HG02623 (cell line): Measurements from ENCODE around the gene ZNF823.
"Not testable (repeated sequence)": the region's sequence is repeated elsewhere in the genome, so short reads cannot be mapped to it uniquely, and the experiment has no call there.

ENCODE experiments used
- ATAC-seq: cut with Tn5 transposase; IDR thresholded peaks from one replicate; pipeline ENCODE4 v1.9.1; 2021; ENCODE audit warnings: moderate library complexity; ENCODE audit not compliant: unreplicated experiment

ZNF823 gene

GRCh38 chr19:11738746-11739620 is at the start of gene ZNF823:
Gene ZNF823 (minus strand): TSS chr19:11738946. CDS start chr19:11738819, 127 bp downstream.
- ATAC-seq = peak; percentile 87

- ATAC-seq = no peak
These were observed 48.8 kb upstream of the ZNF823 start for GRCh38 chr19:11787536-11787935.

GRCh38 chr19:11784356-11784755 is 45.6 kb upstream of the ZNF823 start:
- no peak for ATAC-seq

DNA sequence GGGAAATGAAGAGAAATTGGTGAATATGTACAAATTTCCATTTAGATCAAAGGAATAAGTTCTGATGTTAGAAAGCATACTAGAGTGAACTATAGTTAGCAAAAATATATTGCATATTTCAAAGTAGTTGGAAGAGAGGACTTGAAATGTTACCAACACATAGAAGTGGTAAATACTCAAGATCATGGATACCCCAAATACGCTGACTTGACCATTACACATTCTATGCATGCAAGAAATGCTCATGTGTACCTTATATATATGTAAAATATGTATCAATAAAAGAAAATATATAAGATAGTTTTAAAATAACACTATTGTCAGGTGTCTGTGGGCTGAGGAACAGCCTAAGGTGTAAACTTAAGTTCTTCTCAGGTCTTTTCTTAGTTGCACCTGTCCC is 45.0 kb upstream of the ZNF823 start:
- ATAC-seq = no peak

DNA sequence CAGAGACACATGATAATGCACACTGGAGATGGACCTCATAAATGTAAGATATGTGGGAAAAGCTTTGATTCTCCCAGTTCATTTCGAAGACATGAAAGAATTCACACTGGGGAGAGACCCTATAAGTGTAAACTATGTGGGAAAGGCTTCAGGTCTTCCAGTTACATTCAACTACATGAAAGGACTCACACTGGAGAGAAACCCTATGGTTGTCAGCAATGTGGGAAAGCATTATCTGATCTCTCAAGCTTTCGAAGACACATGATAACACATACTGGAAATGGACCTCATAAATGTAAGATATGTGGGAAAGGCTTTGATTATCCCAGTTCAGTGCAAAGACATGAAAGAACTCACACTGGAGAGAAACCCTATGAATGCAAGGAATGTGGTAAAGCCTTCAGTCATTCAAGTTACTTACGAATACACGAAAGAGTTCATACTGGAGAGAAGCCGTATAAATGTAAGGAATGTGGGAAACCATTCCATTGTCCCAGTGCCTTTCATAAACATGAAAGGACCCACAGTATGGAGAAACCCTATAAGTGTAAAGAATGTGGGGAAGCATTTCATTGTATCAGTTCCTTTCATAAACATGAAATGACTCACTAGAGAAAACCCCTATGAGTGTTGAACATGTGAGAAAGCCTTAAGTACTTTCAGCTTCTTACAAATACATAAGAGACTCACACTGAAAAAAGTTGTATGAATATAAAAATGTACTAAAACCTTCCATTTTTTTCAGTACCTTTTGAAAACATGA is 42.7 kb upstream of the ZNF823 start:
- ATAC-seq = no peak

- no peak for ATAC-seq
These were observed 41.8 kb upstream of the ZNF823 start for GRCh38 chr19:11780431-11781020.

- ATAC-seq = not testable (repeated sequence)
These were observed 37.9 kb upstream of the ZNF823 start for GRCh38 chr19:11776669-11777068.

GRCh38 chr19:11771520-11771919 is 32.8 kb upstream of the ZNF823 start:
- ATAC-seq = not testable (repeated sequence)

DNA sequence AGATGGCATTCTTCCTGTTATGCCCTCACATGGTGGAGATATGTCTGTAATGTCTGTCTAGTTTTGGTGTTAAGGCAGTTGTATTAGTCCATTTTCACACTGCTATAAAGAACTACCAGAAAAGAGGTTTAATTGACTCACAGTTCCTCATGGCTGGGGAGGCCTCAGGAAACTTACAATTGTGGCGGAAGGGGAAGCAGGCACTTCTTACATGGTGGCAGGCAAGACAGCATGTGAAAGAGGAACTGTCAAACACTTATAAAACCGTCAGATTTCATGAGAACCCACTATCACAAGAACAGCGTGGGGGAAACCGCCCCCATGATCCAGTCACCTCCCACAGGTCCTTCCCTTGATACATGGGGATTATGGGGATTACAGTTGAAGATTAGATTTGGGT is 31.2 kb upstream of the ZNF823 start:
- no peak for ATAC-seq

DNA sequence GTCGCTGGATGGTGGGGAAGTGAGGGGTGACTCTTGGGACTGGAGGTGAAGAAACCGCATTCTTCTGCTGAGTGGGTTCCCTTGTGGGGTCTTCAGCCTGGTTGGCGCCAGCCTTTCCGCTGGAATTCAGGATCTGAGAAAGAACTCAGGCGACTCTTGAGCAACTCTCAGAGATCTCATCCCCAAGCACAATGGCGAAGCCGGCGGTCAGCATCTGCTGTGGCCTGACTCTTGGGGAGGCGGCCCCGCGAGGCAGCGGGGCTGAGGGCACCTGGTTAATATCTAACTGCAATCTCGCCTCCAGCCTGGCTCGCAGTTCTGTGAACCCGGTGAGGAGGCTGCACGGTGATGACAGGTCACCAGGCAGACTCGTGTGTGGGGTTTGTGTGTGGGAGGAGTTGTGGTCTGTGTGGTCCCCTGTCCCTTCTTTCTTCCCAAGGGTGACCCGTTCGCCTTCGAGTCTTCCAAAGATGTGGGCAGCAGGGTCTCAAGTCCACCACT is 28.9 kb upstream of the ZNF823 start:
- ATAC-seq = no peak

GRCh38 chr19:11766597-11767591 is 28.1 kb upstream of the ZNF823 start, which contains the start of gene ZNF441:
Gene ZNF441 (plus strand): TSS chr19:11767000. CDS start chr19:11767194, 194 bp downstream.
- peak; percentile 91 for ATAC-seq

DNA sequence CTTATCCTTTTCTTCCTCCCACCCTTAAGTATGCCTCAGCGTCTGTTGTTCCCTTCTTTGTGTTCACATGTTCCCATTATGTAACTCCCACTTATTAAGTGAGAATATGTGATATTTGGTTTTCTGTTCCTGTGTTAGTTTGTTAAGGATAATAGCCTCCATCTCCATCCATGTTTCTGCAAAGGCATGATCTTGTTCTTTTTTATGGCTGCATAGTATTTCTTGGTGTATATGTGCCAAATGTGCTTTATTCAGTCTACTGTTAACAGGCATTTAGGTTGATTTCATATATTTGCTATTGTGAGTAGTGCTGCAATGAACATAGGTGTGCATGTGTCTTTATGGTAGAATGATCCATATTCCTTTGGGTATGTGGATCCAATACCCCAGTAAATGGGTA is 24.9 kb upstream of the ZNF823 start:
- ATAC-seq = no peak

- ATAC-seq = no peak
These were observed 24.4 kb upstream of the ZNF823 start for GRCh38 chr19:11763117-11763516.

GRCh38 chr19:11759805-11760204 is 21.1 kb upstream of the ZNF823 start:
- no peak for ATAC-seq

DNA sequence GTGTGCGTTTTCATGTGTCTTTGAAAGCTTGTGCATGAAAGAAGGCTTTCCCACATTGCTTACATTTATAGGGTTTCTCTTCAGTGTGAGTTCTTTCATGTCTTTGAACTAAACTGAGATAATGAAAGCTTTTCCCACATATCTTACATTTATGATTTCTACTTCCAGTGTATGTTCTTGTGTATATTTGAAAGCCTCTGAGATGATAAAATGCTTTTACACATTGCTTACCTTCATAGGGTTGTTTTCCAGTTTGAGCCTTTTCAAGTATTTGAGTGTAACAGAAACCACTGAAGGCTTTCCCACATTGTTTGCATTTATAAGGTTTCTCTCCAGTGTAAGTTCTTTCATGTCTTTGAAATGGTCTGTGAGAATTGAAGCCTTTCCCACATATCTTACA is 18.2 kb upstream of the ZNF823 start:
- ATAC-seq = no peak

GRCh38 chr19:11754663-11755062 is 15.9 kb upstream of the ZNF823 start:
- no peak for ATAC-seq

DNA sequence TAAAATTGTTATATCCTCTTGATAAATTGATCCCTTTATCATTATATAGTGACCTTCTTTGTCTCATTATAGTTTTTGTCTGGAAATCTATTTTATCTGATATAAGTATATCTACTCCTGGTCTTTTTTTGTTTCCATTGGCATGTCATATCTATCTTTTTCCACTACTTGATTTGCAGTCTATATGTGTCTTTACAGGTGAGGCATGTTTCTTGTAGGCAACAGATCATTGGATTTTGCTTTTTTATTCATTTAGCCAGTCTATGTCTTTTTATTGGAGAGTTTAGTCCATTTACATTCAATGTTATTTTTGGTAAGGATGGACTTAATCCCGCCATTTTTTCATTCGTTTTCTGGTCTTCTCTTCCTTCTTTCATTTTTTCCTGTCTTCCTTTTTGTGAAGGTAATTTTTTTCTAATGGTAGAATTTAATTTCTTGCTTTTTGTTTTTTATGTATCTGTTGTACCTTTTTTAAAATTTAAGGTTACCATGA is 13.5 kb upstream of the ZNF823 start:
- ATAC-seq = no peak

- ATAC-seq = no peak
These were observed 11.0 kb upstream of the ZNF823 start for GRCh38 chr19:11749751-11750150.

- no peak for ATAC-seq
These were observed 8.5 kb upstream of the ZNF823 start for GRCh38 chr19:11747277-11747676.

- ATAC-seq = no peak
These were observed 7.1 kb upstream of the ZNF823 start for GRCh38 chr19:11745869-11746268.
